ENCODE data around the gene CSF2RB. TPM values are rescaled to one million over a fixed set of nuclear protein-coding genes. Genes with fewer than 3 reads are reported as not detected.

The CSF2RB gene
- polyA plus RNA-seq, 1 experiment: not detected

DNA sequence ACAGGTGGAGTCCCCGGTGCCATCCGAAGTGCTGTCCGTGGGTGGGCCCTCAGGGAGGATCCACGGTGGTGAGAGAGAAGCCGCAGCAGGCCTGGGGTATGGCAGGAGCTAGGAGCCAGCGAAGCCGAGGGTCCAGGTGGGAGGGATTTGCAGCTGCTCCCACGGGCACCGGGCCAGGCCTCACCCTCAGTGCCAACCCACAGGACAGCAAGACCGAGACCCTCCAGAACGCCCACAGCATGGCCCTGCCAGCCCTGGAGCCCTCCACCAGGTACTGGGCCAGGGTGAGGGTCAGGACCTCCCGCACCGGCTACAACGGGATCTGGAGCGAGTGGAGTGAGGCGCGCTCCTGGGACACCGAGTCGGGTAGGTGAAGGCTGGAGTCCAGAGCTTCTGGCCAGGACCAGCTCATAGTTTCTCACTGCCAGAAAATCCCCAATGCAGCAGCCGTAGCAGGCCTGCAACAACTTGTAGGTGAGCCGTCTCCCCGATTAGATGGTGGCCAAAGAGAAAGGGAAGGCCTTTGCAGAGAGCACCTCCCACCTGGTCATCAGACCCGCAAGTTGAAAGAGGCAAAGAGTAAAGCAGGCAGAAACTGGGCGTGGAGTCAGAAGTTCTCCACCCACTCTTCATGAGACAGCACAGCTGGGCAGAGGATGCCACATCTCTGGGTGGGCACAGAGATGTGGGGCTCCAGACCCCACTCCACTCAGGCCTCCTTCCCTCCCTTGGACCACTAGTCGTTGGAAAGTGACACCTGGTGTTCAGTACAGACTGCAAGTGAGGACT, 20.4 kb downstream of the CSF2RB start:
- H3K9me3 ChIP-seq (ENCODE audit: control insufficient read depth, insufficient read depth, low read length): no peaks in the 10 kb centered on the region; the same call in 1 of the 2 replicates
- ChIA-PET CTCF (no interaction called here), POLR2A (no interaction called here)
- H3K27ac ChIP-seq (ENCODE audit: low read depth, low read length): no peak overlapping the region
- no peak overlapping the region for H3K4me3 ChIP-seq (ENCODE audit: low read depth, low read length)
- TF ChIP-seq, protein P1, sequence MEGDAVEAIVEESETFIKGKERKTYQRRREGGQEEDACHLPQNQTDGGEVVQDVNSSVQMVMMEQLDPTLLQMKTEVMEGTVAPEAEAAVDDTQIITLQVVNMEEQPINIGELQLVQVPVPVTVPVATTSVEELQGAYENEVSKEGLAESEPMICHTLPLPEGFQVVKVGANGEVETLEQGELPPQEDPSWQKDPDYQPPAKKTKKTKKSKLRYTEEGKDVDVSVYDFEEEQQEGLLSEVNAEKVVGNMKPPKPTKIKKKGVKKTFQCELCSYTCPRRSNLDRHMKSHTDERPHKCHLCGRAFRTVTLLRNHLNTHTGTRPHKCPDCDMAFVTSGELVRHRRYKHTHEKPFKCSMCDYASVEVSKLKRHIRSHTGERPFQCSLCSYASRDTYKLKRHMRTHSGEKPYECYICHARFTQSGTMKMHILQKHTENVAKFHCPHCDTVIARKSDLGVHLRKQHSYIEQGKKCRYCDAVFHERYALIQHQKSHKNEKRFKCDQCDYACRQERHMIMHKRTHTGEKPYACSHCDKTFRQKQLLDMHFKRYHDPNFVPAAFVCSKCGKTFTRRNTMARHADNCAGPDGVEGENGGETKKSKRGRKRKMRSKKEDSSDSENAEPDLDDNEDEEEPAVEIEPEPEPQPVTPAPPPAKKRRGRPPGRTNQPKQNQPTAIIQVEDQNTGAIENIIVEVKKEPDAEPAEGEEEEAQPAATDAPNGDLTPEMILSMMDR (IDR thresholded peaks at IDR 0.05; ENCODE audit: low read depth, low read length): no peak
- peaks cover 11% of the 10 kb centered on the region for H3K27me3 ChIP-seq (ENCODE audit: control insufficient read depth, insufficient read depth, low read length)
- no peak for DNase-seq (ENCODE audit: low read depth, low spot score)

DNA sequence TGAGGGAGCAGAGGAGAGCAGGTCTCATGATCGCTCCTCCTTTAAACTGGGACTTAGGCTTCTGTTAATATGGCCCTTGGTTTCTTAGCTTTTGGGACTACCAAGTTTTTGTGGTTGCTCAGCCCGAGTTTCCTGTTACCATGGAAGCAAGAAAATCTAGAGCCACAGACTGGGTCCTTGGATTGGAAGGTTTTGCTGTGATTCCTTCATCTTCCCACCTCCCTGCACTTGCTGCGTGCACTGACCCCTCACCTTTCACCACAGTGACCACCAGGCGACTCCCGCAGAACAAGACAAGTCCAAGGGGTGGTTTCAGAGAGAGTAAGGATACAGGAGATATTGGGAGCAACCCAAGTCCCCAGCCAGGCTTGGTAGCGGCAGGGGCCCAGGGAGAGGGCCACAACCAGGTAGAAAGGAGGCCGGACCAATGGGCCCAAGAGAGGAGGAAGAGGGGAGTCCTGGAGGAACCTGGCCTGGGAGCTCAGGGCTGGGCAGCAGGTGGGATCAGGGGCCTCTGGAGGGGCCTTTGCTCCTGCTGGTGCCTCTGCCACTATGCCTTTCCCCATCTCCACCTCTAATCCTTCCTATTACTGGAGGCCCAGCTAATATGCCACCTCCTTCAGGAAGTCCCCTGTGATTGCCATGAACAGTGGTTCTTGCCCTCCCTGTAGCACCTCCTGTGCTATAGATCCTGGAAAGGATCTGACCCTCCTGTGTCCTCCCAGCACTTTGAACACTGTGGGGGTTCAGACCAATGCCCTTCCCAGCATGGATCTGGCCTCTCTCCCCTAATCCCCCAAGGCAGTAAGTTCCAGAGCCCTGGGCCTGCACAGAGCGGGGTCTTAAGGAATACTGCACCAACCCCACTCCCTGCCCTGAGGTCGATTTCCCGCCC, 21.2 kb downstream of the CSF2RB start:
- DNase-seq (ENCODE audit: low read depth, low spot score): no peak
- TF ChIP-seq, protein P1 (IDR thresholded peaks at IDR 0.05; ENCODE audit: low read depth, low read length): no peak
- Histone ChIP-seq H3K9me3 (ENCODE audit: control insufficient read depth, insufficient read depth, low read length) (no peaks in the 10 kb centered on the region; the same call in 1 of the 2 replicates), H3K4me3 (ENCODE audit: low read depth, low read length) (no peak overlapping the region), H3K27ac (ENCODE audit: low read depth, low read length) (no peak overlapping the region), H3K27me3 (ENCODE audit: control insufficient read depth, insufficient read depth, low read length) (peaks cover 9% of the 10 kb centered on the region)
- CTCF ChIA-PET: no interaction called here
- POLR2A ChIA-PET: no interaction called here

GRCh38 chr22:36935313-36935610, 21.8 kb downstream of the CSF2RB start:
- DNase-seq (ENCODE audit: low read depth, low spot score): no peak
- ChIA-PET POLR2A (no interaction called here), CTCF (no interaction called here)

GRCh38 chr22:36935694-36936093, 22.3 kb downstream of the CSF2RB start:
- Histone ChIP-seq H3K27ac (ENCODE audit: low read depth, low read length) (no peak overlapping the region), H3K27me3 (ENCODE audit: control insufficient read depth, insufficient read depth, low read length) (peaks cover 9% of the 10 kb centered on the region), H3K4me3 (ENCODE audit: low read depth, low read length) (no peak overlapping the region), H3K9me3 (ENCODE audit: control insufficient read depth, insufficient read depth, low read length) (no peaks in the 10 kb centered on the region; the same call in 1 of the 2 replicates)
- POLR2A ChIA-PET: no interaction called here
- no peak for DNase-seq (ENCODE audit: low read depth, low spot score)
- CTCF ChIA-PET: no interaction called here
- TF ChIP-seq, protein P1 (IDR thresholded peaks at IDR 0.05; ENCODE audit: low read depth, low read length): no peak

More at GRCh38 chr22:36935313-36935610, 21.8 kb downstream of the CSF2RB start:
- no peak overlapping the region for H3K27ac ChIP-seq (ENCODE audit: low read depth, low read length)
- no peak overlapping the region for H3K4me3 ChIP-seq (ENCODE audit: low read depth, low read length)
- TF ChIP-seq, protein P1 (IDR thresholded peaks at IDR 0.05; ENCODE audit: low read depth, low read length): no peak
- H3K9me3 ChIP-seq (ENCODE audit: control insufficient read depth, insufficient read depth, low read length): no peaks in the 10 kb centered on the region; the same call in 1 of the 2 replicates
- peaks cover 9% of the 10 kb centered on the region for H3K27me3 ChIP-seq (ENCODE audit: control insufficient read depth, insufficient read depth, low read length)
